Tibial nerve (tissue), 4 donors: ENCODE results near the gene KCTD14.

Experiments
- CTCF ChIP-seq, 5 experiments: fragments of 200-600 bp in 3 of 5; fragments of 450-650 bp in 2 of 5; sonication (generic) in 3 of 5; IDR thresholded peaks; one replicate each; pipeline ENCODE4 v1.5.1; 2016 to 2019; ENCODE audit warnings: antibody characterized with exemption in 5 of 5, mild to moderate bottlenecking in 3 of 5, moderate library complexity in 2 of 5
- EP300 ChIP-seq, 2 donors: sonication (generic); formaldehyde crosslinking; IDR thresholded peaks; one replicate each; pipeline ENCODE4 v1.6.1; 2017; ENCODE audit warnings: antibody characterized with exemption in 2 of 2, mild to moderate bottlenecking in 1 of 2
- POLR2A ChIP-seq, 2 donors: fragments of 450-650 bp; IDR thresholded peaks; one replicate each; pipeline ENCODE4 v1.6.1; 2017; ENCODE audit warnings: antibody characterized with exemption in 2 of 2, mild to moderate bottlenecking in 2 of 2, moderate library complexity in 2 of 2

GRCh38 chr11:78061921-78062311, 38.8 kb upstream of the KCTD14 start:
- TF ChIP-seq CTCF (IDR thresholded peaks at IDR 0.05): no peak
- TF ChIP-seq POLR2A (IDR thresholded peaks at IDR 0.05): no peak
- TF ChIP-seq EP300 (IDR thresholded peaks at IDR 0.05): no peak
